ENCODE measurements around the gene CD320.

DNA sequence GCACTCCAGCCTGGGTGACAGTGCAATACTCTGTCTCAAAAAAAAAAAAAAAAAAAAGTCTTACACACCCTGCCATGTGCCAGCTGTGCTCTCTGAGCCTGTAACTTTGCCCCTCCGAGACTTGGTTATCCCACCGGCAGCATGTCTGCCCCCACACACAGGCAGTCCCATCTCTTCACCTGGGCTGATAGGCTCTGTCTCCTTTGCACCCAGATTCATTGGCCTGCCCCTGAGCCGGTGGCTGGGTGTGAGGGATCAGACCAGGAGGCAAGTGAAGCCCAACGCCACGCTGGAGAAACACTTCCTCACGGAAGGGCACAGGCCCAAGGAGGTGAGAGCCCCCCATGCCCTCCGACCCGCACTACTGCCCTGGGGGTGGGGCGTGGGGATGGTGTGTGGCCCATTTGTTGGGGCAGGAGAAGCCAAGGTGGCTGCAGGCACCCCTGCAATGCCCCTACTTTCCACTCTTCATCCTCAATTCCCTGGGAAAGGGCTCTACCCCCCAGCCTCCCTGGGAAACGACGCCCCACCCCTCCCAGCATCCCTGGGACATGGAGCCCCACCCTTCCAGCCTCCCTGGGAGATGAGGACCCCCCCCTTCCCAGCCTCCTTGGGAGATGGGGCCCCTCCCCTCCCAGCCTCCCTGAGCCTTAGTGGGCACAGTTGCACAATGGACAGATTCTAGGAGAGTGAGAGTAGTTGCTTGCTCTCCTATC, 53.7 kb downstream of the CD320 start:
- TF ChIP-seq, protein P1, sequence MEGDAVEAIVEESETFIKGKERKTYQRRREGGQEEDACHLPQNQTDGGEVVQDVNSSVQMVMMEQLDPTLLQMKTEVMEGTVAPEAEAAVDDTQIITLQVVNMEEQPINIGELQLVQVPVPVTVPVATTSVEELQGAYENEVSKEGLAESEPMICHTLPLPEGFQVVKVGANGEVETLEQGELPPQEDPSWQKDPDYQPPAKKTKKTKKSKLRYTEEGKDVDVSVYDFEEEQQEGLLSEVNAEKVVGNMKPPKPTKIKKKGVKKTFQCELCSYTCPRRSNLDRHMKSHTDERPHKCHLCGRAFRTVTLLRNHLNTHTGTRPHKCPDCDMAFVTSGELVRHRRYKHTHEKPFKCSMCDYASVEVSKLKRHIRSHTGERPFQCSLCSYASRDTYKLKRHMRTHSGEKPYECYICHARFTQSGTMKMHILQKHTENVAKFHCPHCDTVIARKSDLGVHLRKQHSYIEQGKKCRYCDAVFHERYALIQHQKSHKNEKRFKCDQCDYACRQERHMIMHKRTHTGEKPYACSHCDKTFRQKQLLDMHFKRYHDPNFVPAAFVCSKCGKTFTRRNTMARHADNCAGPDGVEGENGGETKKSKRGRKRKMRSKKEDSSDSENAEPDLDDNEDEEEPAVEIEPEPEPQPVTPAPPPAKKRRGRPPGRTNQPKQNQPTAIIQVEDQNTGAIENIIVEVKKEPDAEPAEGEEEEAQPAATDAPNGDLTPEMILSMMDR (IDR thresholded peaks at IDR 0.05) = no peak
- no peak for TF ChIP-seq EZH2 (IDR thresholded peaks at IDR 0.05; ENCODE audit: borderline replicate concordance, insufficient read depth, low read depth, low read length, poor library complexity, severe bottlenecking)

Data from B cell (primary cell).